NCI-H345 (cell line): ENCODE results near the gene ZBP1.

ENCODE experiments used
- DNase-seq: peaks from one replicate; lab custom pipeline; 2025; lab: John Stamatoyannopoulos, UW

ZBP1 gene, protein sequence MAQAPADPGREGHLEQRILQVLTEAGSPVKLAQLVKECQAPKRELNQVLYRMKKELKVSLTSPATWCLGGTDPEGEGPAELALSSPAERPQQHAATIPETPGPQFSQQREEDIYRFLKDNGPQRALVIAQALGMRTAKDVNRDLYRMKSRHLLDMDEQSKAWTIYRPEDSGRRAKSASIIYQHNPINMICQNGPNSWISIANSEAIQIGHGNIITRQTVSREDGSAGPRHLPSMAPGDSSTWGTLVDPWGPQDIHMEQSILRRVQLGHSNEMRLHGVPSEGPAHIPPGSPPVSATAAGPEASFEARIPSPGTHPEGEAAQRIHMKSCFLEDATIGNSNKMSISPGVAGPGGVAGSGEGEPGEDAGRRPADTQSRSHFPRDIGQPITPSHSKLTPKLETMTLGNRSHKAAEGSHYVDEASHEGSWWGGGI

DNA sequence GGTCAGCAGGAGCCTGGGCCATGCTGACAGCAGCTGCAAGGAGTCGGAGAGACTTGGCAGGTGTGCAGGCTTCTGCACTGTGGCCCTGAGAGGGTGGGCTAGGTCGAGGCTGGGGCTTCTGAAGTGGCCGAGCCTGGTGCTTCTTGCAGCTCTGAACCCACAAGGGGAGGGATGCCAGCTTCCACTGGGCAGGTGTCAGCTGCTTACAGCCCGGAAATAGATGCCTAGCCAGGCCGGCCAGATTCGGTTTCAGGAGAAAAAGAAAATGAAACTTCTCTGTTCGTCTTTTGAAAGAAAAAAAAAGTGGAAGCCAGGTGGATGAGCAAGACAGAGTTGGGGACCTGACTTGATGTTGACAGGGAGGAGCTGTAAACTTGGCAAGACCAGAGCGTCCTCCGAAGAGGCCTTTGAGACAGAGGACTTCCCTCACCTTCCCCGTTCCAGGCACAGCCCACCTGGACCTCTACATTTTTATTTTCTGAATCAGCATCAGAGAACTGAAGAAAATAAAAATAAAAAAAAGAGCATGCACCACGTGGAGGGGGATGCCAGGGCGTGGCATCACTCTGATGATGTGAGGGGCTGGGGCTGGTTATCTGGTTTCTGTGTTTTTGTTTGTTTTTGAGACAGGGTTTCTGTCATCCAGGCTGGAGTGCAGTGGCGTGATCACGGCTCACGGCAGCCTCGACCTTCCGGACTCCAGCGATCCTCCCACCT is at the start of gene ZBP1:
Gene ZBP1 (minus strand): TSS at position 153 of the 717 bp plus-strand sequence. CDS start 131 bp downstream, at position 22.
- DNase-seq = no peak

DNA sequence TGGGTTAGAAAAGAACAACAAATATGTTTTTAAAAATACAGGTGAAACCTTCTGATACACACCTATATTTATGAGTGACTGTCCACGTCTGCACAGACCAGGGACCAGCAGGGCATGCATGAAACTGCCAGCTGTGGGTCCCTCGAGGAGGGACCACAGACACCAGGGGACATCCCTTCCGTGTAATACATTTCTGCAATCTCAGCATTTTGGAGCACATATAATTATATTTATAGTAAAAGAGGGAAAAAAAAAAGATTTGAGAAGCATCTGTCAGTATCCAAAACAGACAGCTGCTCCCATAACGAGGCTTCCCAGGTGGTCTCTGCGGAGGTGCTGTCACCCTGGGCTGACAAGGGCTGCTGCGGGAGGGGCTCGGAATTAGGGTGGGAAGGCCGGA is 49.4 kb upstream of the ZBP1 start:
- DNase-seq = no peak

DNA sequence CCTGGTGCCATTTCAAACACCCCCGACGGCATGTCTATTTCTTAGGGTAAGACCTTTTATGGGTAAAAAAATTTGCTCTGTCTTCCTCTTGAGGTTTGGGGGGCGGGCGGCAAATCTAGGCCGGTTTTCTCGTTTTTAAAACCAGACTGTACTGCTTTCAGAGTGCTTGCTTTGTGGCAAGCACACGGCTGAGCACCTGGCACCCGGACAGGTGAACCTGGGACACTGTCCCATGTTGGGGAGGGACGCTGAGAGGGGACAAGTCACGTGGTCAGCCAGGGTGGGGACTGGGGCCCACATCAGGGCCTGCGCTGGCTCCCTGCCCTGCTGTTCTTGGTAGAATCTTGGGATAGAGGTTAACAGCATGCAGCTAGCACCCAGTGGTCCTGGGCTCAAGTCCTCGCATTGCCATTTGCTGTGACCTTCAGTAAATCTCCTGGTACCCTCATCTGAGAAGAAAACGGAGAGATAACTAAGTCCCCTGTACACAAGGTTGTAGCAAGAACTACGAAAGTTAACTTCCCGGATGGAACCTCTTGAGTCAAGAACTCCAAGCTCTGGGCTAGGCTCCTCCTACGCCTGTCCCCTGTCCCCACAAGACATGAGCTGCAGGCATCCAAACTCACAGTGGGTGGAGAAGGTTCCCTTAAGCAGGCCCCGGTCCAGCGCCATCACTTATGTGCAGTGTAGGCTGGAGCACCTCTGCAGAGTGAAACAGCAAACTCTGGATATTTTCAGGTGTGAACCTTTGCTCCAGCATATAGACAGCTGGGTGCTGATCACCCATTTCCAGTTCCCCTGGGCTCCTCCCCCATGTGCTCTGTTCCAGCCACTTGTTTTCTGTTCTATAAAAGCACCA is 47.9 kb upstream of the ZBP1 start:
- DNase-seq = no peak

DNA sequence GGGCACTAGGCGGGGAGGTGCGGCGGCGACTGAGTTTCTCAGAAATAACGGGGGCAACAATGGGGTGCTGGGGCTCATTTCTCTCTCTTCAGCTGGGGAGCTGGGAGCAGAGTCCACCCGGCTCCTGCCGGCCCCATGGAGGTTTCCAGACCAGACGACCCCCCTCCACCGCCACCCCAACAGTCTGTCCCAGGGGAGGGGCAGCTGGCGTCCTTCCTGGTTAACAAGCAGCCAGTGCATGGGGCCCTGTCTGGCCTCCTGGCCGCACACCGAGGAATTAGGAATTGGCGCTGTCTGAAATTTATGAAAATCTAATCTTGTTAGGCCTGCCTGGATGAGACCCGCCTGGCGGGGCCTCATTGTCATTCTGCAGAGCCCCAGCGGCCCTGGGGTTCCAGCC is 47.2 kb upstream of the ZBP1 start:
- no peak for DNase-seq

DNA sequence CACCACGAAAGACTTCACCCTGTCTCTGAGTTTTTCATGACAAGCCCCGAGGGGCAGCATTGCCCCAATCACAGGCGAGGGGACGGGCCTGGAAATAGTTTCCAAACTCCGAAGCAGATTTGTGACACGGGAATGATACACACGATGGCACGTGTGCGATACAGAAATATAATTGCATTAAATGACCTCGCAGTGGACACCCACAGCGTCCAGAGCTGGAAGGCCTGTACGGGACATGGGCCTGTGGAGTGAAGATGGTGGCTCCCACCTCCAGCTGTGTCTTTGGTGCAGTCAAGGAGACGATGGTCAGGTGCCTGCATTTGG is 46.6 kb upstream of the ZBP1 start:
- DNase-seq = no peak

DNA sequence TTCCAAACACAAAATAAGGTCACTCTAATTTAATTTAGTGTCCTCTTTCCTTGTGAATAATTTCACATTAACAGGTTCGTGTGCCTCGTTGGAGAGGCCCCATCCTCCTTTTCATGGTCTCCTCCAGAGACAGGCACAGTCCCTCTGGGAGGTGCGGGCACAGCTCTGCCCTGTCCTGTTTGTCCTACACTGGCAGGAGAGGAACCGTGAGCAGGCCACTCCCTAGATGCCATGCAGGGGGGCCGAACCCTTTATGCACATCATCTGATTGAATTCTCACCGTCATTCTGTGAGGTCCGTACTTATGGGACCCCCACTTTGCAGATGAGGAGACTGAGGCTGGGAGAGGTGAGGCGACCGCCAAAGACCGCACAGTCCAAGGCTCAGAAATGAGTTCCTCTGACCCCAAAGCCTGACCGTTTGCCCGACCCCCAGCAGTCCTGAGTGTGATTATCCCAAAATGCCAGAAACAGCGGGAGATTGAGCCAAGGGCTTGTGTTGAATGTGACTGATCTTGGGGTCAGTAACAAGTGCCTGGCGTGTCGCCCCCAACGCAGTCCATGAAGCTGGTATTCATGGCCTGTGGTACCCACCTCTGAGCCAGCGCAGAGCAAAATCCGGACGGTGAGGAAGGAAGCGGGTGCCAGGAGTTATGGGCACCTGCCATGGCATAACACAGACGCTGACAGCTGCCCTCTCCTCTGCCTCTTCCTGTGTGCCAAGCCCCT is 46.0 kb upstream of the ZBP1 start:
- DNase-seq = no peak

DNA sequence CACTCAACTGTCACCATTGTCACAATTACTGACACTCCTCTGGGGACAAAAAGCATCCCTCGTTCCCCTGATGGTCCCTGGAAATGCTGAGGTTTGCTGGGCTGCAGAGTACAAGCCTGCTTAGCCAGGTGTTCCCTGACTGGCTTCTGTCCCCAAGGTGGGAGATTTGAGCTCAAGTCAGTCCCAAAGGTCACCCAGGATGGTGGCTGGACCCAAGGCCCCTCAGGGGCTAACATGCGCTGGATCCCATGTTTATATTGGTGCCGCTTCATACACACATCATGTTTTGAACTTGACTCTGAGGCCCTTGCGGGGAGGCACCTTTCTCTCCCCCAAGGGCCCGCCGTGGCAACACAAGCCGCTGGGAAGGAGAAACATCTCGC is 45.4 kb upstream of the ZBP1 start:
- DNase-seq = no peak

DNA sequence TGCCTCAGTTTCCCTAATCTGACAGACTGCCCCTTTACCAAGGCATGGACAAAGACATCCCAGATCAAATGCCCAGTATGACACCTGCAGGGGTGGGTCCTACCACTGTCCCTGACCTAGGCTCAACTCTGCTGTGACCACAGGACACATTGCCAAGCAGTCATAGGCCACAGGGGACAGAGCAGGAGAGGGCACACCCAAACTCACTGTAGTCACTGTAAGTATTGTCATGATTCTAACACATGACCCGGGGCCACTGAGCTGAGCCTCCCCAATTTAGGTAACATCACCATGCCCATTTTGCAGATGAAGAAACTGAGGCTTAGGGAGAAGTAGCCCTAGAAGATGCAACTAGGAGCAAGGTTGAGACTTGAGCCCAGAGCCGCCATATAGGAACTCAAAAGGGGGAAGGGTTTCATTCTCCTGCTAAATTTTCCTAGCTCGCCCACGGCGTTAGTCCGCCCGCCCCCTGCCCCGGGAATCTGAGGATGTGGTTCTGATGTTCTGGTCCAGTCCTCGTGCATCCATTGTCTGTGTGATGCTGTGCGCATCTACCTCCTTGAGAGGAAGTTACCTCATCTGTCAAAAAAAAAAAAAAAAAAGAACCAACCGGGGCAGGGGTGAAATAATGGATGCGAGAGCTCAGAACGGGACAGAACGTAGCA is 44.8 kb upstream of the ZBP1 start:
- no peak for DNase-seq

DNA sequence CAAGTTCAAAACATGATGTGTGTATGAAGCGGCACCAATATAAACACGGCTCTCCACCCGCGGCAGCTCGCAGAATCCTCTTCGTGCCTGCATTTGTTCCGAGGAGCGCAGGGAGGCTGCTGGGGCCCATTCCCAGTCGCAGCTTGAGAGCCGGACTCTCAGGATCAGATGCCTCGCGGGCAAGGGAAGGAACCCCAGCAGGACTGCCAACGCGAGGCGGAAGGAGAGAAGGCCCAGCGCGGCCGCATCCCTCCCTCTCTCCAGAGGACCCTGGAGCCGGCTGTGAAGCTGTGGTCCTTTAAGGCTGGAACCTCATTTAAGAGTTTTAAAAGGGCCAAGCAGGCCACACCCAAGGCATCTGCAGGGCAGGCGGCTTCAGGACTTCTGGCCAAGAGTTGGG is 44.2 kb upstream of the ZBP1 start:
- DNase-seq = no peak

DNA sequence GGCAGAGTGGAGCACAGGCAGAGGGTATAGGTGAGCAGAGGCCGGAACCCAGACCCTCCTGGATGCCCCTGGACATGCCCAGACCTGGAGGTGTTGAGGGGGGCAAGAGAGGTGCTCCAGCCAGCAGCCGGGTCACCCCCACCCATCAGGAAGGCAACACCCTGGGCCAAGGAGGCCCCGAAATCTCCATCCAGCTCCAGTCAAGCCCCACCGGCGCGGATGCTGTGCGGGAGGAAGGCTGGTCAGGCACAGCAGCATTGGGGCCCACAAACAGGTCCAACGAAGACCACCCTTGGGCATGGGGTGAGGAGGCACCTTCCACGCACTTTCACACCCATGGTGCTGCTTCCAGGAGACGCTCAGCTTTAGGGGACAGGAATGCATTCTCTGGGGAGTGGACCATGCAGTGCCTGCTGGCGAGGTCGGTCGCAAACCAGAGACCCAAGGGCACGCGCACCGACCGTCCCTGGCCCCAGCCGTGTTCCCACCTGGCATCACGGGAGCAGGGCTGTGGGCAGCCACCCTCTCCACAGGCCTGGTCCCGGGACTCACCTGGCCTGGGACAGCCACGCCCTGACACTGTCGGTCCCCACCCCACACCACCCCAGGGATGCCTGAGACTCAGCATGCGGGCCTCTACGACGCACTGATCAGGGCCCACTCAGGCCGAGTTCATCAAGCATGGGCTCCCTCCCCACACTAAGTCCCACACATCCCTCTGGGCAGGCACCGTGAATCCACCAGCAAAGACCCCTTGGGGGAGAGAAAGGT is 43.6 kb upstream of the ZBP1 start:
- no peak for DNase-seq

DNA sequence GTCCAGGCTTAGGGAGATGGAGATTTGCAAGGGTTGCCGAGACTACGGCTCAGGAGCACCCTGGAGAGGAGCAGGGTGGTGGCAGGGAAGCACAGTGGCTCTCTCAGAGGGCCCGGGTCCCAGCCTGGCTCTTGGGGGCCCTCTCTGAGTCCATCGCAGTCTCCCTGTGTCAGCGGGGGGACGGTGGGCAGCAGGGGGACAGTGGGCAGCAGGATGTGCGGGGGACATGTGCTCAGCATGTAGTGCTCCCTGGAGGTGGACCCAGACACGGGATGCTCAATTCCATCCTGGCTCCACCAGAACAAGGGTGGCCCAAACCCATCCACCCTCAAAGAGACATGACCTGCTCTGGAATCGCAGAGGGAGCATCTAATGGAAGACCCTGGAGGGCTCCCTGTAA is 43.0 kb upstream of the ZBP1 start:
- DNase-seq = no peak

DNA sequence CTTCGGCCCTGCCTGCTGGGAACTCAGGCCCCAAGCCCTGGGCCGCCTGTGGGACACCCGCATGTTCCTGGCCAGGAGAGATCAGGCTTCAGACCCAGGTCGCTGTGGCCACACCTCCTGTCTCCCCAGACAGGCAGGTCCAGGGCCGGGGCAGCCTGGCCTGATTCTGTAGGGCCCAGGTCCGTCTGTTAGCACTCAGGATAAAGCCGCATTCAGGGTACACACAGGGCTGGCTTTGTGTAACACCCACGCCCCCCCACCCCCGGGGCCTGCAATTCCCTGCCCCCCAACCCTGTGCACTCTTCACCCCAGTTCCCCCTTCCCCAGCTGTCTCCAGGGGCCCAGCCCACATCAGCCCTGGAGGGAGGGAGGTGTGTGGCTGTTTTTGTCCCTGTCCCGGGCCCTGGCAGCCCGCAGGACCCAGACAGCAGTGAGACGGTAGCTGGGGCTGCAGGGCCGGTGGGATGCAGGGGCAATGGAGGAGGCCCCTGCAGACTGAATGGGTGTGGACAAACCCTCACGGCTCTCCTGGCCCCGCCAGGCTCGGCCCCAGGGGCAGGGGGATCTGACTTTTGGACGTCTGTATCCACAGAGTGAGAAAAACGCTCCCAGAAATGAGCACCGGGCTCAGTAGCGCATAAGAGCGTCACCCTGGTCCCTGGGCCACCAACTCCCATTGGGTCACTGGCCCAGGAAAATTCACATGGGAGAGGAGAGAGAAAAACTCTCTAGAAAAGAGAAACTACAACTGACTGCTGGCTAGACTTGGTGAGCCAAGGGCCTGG is 42.4 kb upstream of the ZBP1 start:
- DNase-seq = no peak

DNA sequence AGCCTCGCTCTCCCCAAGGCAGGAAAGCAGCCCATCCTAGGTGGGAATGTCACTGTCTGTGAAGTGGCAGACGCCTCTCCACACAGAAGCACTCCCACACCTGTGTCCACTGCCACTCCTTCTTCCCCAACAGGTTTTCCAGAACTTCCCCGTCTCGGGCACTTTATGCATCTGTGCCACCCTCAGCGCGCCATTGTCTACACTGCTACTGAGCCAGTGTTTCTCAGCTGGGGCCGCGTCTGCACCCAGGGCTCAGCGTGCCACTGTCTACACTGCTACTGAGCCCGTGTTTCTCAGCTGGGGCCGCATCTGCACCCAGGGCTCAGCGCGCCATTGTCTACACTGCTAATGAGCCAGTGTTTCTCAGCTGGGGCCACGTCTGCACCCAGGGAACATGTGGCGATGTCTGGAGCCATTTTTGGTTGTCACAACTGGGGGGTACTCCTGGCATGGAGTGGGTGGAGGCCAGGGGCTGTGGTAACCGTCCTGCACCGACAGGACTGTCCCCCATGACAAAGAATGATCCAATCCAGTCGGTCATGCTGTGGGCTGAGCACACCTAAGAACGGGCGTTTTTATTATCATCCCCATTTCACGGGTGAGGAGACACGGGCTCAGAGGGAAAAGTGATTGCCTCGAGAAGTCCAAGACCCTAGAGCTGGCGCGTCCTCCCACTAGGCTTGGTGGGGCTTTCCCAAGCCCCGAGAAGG is 41.7 kb upstream of the ZBP1 start:
- no peak for DNase-seq

DNA sequence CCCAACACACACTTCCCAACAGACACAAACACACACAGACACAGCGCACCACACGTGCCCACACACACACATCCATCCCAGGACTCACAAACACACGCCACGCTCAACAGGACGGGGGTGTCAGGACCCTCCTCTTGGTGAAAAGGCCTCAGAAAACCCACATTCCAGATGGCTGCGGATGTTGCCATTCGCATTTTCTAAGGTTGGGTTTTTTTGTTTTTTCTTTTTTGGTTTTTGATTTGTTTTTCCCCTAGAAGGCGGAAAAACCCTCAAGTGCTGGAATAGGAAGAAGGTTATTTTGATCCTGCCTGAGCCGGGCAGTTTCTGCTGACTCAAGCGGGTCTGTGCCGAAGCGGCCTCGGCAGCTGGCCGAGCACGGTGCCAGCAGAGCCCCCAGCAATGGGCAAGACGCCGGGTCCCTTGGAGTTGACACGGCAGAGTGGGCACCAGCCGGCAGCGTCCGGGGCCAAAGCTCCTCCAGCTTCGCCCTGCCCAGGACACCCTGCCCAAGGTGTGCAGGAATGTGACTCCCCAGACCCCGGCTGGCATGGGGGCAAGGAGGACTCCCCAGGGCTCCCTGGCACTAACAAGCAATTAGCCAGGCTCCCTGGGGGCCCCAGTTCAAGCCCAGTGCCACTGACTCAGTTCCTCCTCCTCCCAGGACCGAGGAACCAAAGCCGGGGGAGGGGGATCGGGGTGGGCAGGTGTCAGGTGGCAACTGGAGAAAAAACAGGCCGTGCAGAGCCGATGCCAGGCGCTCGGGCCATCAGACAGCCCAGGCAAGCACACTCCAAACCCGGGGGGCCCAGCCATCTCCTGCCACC is 40.9 kb upstream of the ZBP1 start:
- DNase-seq = no peak

DNA sequence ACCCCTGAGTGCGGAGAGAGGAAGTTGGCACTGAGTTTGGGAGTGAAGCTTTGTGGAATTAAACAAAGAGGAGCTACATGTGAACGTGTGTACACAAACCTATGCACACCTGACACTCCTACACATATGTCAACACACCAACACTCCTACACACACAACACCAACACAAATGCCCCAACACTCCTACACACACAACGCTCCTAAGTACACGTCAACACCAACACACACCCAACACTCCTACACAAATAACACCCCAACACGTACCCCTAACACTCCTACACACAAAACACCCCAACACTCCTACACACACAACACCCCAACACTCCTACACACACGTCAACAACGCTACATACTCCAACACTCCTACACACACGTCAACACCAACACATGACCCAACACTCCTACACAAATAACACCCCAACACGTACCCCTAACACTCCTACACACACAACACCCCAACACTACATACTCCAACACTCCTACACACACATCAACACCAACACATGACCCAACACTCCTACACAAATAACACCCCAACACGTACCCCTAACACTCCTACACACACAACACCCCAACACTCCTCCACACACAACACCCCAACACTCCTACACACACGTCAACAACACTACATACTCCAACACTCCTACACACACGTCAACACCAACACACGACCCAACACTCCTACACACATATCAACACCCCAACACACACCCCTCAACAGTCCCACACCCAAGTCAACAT is 40.1 kb upstream of the ZBP1 start:
- no peak for DNase-seq

DNA sequence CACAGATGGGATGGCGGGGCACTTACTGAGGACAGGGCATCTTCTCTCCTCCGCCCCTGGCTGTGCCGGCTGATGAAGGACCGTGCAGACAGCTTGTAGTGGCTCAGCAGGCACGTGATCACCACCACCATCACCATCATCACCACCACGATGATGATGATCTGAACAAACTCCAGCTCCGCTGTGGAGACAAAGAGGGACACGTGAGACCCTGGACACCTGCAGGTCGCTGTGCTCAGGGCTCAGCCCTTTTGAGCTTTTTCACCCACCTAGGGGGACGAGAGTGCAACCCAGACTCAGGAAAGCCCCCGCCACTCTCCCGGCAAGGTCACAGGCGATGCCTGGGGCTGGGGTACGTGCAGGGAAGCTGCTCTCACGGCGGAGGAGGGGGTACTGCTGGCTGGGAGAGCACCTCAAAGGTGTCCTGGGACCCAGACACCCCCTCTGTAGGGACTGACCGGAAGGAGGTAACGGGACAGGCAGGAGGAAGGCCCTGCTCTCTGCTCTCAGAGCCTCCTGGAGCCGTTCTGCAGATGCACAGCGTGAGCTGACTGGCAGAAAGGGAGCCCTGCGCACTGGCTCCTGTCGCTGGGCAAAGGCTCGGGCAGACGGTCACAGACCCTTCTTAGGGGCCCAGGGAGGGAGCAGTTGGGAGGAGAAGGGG is 39.4 kb upstream of the ZBP1 start:
- DNase-seq = no peak

DNA sequence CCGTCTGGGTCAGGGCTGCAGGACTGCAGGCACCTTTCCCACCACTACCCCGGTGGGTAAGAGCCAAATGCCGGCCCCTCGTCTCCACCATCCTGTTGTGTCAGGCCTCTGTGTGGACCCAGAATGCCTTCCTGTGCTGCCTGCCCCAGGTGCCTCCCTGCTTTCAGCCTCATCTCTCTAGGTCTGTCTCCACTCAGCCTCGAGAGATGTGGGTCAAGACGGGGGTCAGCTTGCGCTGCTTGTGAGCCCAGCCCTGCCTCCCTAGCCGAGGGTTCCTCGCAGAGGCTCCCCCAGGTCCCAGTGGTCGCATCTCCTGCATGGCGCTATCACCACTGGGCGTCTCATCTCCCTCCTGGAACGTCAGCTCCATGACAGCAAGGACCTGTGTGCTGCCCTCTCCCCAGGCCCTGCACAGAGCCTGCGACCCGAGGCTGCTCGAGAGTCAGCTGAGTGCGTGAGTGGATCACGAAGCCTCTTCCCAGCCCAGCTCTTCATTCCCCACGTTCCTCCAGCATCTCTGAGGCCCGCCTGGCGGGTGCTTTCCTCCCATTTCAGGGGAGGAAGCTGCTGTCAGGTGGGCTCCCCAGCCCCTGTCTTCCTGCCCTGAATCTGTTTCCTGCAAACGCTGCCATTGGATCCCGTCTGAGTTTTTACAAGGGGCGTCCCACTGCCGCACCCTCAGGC is 38.7 kb upstream of the ZBP1 start:
- no peak for DNase-seq
